Epithelial cell of prostate (primary cell): ENCODE measurements around the gene PIK3C2G.
"Not testable (repeated sequence)": the region's sequence is repeated elsewhere in the genome, so short reads cannot be mapped to it uniquely, and the experiment has no call there.

ENCODE experiments used
- DNase-seq: peaks from one replicate; pipeline ENCODE4 v3.0.0-alpha.2; 2011; ENCODE audit warnings: low read depth, low spot score
- H3K27ac ChIP-seq: fragments of 450-650 bp; 2 replicates; pipeline ENCODE4 v1.5.1; 2017; ENCODE audit warnings: mild to moderate bottlenecking

Gene PIK3C2G

GRCh38 chr12:18681818-18682217, 420.5 kb downstream of the PIK3C2G start:
- no peak overlapping the region for H3K27ac ChIP-seq

DNA sequence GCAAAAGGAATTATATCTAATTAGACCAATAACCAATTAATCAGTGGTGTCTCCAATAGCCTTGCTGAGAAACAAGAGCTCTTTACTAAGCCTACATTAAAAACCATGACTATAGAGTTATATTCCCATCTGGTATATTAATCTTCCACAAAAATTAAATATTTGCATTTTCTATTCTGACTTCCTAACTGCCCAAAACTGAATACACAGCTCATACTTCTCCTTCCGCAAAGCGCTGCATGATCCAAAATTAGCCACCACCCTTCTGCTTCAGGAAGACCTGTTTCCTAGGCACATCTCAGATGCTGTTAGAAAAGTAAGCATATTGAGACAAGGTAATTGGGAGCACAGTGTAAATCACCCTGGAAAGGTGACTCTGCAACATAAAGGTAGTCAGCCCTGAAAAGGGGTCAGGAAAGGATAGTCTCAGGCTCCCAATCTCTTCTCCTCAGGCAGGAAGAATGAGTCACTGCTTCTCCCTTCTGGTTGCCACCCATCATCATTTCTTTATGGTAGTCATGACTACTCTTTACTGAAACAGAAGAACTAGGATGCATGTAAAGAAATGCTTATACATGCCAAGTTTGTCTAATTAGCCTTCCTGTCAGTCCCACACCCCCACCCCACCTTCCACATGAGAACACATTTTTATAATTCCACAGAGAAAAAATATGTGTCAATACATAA, 422.2 kb downstream of the PIK3C2G start:
- peak; percentile 31 for DNase-seq
- H3K27ac ChIP-seq = no peak overlapping the region

More at GRCh38 chr12:18681818-18682217, 420.5 kb downstream of the PIK3C2G start:
- no peak for DNase-seq

DNA sequence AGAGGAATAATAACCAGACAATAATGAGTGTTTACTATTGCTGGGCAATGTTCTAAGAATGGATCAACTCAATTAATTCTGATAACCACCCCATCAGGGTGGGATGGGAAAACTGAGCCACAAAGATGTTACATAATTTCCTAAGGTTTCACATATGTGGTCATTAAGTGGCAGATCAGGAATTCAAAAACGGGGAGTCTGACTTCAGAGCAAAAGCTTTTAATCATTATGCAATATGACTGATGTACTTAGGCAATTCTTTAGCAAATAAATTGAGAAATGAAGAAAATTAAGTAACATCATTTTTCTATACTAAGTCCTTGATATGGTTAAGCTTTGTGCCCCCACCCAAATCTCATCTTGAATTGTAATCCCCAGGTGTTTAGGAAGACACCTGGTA, 423.1 kb downstream of the PIK3C2G start:
- DNase-seq = no peak
- no peak overlapping the region for H3K27ac ChIP-seq

- no peak for DNase-seq
- peak overlapping the region; percentile 95 for H3K27ac ChIP-seq
Observed at GRCh38 chr12:18689771-18690170, 428.5 kb downstream of the PIK3C2G start.

- peak overlapping the region; percentile 95 for H3K27ac ChIP-seq
- DNase-seq = peak; percentile 98
Observed at GRCh38 chr12:18690653-18691052, 429.3 kb downstream of the PIK3C2G start.

DNA sequence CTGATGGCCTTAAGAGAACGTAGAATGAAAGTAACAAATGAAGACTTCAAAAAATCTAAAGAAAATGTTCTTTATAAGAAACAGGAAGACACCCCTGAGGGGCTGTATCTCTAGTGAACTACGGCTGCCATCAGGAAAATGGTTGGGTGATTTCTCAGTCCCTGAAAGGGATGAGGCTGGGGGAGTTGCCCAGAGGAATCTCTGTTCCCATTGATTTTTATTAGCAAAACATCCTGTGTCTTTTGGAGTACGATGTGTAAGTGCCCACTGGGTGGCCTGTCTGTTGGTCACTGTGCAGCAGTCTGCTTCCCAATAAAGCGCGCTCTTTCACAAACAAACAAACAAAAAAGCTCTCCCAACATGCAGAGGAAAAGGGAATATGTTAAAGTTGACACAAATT, 432.7 kb downstream of the PIK3C2G start:
- H3K27ac ChIP-seq, DNase-seq: not testable (repeated sequence)

DNA sequence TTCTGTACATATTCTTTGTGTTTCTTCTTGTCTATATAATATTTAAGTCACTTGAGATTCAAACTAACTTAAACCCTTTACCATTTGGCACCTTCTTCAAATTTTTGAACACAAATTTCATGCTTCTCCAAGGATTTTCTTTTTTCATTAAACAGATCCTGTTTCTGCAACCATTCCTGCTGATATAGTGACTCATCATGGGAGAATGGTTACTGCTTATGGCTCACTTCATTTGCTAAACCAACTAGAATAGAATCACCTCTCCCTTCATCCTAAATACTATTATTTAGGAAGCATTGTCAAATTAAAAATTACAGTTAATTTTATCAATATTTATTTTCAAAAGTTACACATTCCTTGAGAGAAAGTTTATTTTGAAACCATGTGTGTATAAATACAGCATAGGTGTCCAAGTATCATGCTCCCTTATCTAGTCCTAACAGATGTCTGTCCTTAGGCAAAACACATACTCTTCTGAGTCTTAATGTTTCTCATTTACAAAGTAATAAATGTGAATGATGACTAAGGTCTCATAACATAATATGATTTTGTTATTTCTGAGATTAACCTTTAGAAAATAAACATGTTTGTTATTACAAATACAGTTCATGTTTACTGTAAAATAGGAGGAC, 435.8 kb downstream of the PIK3C2G start:
- no peak for DNase-seq
- H3K27ac ChIP-seq = peak overlapping the region; percentile 33
